Astrocyte of the spinal cord (primary cell): ENCODE results near the gene MREG.

Experiments
- DNase-seq: peaks from one replicate; pipeline ENCODE4 v3.0.0; 2011; ENCODE audit warnings: low read depth, low spot score
- H3K4me3 ChIP-seq: 2 replicates; pipeline ENCODE4 v1.5.1; 2011; ENCODE audit warnings: low read depth, mild to moderate bottlenecking, low read length, moderate library complexity
- CTCF ChIP-seq: IDR thresholded peaks from 2 replicates; pipeline ENCODE4 v1.5.1; 2012; ENCODE audit warnings: low read depth, mild to moderate bottlenecking, low read length, inconsistent platforms
- in situ Hi-C: cut with HindIII; loops from 2 replicates; pipeline ENCODE4 v1.10.0; 2017; ENCODE audit warnings: low sequenced_read_pairs

The MREG gene

GRCh38 chr2:215914054-215914776 is 99.1 kb downstream of the MREG start:
- no peak for TF ChIP-seq CTCF
- no peak for DNase-seq
- in situ Hi-C loops: no loop called here
- no peak overlapping the region for H3K4me3 ChIP-seq

DNA sequence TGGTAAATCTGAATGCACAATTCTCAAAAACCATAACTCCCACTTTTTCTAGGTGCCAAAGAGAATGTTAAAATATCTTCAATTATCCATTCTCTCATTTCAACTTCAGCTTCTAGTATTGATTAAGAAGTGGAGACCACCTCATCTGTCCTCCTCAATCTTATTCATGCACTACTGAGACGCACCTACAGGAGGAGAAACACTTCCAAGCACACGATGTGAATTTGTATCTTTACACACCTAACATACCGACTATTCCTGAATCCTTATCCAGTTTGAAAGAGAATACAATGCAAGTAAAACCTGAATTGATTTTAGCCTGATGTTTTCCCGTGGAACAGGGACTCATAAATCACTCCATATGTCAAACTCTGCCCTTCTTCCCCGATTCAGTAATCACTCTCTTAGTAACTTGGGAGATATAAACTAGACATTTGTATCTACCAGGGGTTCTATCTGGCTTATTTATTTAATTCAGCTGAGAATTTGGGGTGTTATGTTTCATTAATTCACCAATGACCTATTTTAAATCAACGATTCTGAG is 101.0 kb downstream of the MREG start:
- in situ Hi-C loops: no loop called here
- no peak overlapping the region for H3K4me3 ChIP-seq
- peak; percentile 3 for TF ChIP-seq CTCF
- no peak for DNase-seq

DNA sequence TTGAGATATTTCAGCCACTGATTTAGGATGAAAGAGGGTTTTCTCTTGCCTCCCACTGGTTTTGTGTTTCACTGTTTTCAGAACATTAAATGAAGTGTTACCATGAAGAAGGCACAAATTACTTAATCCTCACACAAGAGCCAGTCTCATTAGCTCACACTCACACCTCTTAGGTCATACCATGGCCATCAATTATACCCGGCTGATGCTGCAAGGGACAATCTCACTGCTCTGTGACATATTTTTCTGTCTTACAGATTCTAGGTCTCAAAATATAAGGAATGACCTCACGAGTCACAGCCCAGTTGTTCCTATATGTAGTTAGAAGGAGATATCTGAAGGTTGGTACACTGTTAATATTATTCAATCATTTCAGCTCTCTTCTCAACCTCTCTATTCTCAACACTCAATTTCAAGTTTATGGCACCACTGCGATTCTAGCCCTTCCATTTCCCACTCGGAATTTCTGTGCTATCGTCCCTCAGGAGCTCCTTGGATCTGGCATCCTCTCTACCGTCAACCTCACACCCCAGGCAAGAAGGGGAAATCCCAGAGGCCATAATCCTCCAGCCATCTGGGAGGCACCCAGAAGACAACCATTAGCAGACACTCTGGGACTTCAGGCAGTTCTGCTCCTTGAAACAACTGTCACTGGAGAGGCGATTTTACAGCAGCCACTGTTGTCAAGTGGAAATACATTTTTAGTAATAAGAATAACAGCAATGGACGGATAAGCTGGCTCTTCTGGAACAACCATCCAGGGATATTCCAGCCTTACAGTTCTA is 101.9 kb downstream of the MREG start:
- DNase-seq: no peak
- no peak for TF ChIP-seq CTCF
- in situ Hi-C loops: no loop called here
- H3K4me3 ChIP-seq: no peak overlapping the region

DNA sequence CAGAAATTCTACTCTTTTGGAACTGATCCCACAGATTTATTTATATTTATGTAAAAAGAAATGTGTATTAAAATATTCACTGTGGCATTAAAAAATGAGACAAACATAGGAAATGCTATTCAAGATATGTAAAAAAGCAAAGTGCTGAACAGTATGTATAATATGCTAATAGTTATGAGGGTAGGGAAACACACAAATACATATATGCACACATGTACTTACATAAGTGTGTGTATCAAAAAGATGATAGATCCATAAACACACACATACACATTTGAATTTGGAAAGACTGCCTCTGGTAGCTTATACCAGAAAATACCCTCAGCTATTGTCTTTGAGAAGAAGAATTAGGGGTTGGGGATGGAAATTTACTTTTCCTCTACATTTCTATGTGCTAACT is 103.2 kb downstream of the MREG start:
- in situ Hi-C loops: no loop called here
- H3K4me3 ChIP-seq: no peak overlapping the region
- TF ChIP-seq CTCF: no peak
- DNase-seq: no peak

GRCh38 chr2:215907147-215907546 is 106.2 kb downstream of the MREG start:
- in situ Hi-C loops: no loop called here
- H3K4me3 ChIP-seq: no peak overlapping the region
- DNase-seq: no peak
- no peak for TF ChIP-seq CTCF

DNA sequence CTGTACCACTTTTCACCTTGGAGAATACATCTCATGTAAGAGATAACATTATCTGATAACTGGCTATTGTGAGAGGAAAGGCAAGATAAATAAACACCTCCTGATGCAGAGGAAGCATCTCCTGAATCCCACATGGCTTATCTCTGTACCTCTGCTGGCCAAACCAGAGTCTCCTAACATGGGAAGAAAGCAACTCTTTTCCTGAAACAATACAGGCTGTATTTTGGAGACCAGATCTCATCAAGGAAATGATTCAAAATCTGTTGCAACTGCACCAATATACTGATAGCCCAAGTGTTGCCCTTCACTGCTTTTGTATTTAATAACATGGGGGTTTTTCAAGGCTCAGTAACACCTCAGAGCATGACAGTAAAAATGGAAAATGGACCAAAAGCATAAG is 106.9 kb downstream of the MREG start:
- DNase-seq: no peak
- no peak for TF ChIP-seq CTCF
- no peak overlapping the region for H3K4me3 ChIP-seq
- in situ Hi-C loops: no loop called here
